Measurements from ENCODE around the gene BCAS4.

The BCAS4 gene

DNA sequence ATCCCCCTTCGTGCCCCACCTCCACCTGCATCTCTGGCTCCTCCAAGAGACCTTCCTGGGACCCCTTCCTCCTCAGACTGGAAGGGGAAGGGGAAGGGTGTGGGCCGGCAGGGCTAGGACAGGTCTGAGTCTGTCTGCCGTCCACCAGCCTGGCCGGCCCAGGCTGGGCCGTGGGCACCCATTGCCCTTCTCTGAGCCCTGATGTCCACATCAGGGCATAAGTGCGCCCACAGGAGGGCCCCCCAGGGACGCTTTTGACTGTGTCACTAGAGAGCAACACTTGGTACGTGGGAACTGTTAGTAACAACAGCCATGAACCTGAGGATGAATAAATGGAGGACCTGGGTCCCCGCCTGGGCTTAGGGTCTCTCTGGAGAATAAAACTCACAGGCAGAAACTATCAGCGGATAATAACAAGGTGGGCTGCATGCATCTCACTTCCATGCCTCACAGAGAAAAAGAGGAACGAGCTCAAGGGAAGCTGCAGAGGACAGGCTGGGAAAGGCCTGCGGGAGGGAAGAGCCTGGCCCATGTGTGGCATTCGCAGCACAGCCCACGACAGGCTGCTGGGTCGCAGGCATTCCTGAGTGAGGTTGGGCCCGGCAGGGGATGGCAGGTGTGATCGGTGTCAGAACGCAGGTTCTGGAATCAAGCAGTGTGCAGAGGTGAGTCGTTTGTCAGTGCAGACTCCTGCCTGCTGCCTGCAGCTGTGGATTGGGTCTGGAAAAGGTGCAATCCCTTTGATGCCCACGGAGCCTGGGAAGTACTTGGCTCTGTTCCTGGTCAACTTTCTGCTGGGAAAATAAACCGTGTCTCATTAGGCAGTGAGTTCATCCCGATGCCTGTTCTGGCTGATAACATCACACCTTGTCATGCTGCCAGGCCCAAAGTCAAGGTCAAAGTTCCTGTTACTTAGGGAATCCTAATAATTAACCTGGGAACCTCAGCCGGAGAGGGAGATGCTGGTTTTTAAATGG lies 60.9 kb downstream of the BCAS4 start:
- DNase-seq (ENCODE audit: low read depth) = no peak

DNA sequence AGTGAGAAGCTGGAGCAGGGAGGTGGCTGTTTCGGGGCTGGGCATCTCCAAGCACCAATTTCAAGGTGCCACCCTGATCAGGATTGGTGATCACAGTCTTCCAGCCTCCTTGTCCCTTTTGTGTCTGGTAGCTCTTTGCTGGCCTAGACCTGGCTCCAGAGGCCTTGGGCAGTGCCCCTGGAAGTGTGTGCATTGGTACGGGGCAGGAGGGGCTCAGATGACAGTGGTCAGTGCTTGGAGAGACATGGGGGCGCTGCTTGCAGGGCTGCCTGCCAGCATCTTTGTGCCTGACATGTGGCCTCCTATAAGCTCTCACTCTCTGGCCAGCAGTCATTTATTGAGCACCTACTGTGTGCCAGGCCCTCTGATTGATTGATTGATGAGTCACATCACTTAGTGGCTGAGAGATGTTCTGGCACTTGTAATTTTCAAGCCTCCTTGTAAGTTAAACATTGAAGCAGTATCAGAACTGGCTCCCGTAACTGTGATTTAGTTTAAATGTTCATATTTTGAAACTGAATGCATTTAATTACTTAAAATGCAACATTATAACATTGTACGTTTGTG lies 61.7 kb downstream of the BCAS4 start:
- DNase-seq (ENCODE audit: low read depth) = no peak

DNA sequence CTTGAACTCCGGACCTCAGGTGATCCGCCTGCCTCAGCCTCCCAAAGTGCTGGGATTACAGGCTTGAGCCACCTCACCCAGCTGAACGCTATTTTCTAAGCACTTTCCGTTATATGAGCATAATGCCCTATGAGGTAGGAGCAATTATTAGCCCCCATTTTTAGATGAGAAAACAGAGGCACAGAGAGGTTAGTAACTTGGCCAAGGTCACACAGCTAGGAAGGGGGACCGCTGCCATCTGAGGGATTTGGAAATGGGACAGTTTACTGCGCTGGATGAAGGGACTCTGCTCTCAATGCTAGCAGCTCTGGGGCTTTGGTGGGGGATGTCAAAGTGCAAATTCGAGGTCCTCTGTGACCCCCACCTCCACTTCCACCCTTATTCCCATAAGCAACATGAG lies 62.5 kb downstream of the BCAS4 start:
- no peak for DNase-seq (ENCODE audit: low read depth)

DNA sequence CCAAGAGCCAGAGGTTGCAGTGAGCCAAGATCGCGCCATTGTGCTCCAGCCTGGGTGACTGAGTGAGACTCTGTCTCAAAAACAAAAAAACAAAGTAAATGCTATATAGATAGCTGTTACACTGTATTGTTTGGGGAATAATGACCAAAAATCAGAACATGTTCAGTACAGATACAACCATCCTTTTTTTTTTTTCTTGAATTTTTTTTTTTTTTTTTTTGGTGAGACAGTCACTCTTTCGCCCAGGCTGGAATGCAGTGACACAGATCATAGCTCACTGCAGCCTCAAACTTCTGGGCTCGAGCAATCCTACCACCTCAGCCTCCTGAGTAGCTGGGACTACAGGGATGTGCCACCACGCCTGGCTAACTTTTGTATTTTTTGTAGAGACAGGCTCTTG lies 63.7 kb downstream of the BCAS4 start:
- DNase-seq (ENCODE audit: low read depth) = no peak

DNA sequence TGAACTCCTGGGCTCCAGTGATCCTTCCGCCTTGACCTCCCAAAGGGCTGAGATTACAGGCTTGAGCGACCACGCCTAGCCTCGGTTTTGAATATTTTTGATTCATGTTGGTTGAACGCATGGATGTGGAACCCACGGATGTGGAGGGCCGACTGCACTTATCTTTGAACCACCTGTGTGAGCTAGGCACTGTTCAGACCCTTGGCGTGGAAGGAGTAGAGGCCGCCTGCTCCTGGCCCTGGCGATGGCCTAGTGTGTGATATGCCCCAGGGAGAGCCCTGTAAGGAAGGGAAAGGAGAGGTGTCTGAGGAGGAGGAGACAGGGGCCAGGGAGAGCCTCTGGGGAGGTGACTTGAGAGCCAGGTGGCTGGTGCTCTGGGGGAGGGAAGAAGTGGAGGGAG lies 64.3 kb downstream of the BCAS4 start:
- no peak for DNase-seq (ENCODE audit: low read depth)

DNA sequence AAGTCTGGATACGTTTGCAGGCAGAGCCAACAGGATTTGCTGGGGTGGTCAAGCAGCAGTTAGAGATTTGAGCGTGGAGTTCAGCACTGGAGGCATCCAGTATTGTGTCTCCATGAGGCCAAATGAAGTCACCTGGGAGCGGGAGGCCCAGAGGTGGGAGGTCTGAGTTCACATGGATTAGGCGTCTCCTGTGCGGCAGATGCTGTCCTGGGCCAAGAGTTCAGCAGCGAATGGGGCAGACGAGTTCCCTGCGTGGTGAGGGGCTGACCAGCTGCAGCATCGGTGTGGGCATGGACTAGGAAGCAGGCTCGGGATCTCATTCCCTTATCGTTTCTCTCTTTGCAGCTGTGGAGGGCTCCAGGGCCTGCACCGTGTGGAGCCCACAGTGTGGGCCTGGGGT lies 66.2 kb downstream of the BCAS4 start:
- DNase-seq (ENCODE audit: low read depth) = no peak

DNA sequence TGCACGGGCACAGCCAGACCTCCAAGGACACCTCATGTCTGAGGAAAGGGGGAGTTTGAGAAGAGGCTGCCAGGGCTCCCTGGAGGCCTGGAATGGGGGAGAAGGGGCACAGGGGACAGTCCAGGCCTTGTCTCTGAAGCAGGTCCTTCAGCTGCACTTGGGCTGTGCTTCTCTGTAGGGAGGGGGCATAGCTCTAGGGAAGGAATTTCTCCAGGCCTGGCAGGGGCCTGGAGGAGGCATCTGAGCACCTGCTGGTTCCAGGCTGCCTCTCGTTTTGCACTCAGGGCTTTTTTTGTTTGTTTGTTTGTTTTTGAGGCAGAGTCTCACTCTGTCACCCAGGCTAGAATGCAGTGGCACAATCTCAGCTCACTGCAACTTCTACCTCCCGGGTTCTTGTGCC lies 67.7 kb downstream of the BCAS4 start:
- no peak for DNase-seq (ENCODE audit: low read depth)

DNA sequence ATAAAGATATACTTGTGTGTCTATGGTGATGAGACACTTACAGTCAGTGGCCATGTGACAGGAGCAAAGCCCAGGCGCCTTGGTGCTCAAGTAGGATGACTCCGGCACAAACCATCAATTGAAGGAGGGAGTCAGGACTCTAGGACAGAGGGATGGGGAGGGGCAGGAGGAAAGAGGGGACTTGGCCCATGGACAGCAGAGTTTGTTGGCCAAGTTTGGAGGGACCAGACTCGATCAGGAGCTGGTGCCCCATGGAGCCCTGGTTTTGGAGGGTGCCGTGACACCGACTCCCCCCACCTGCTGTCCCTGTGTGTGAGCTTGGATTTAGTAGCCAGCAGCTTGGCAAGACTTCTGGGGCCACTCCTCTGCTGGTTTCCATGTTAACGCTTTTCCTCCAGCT lies 70.3 kb downstream of the BCAS4 start:
- DNase-seq (ENCODE audit: low read depth) = no peak

DNA sequence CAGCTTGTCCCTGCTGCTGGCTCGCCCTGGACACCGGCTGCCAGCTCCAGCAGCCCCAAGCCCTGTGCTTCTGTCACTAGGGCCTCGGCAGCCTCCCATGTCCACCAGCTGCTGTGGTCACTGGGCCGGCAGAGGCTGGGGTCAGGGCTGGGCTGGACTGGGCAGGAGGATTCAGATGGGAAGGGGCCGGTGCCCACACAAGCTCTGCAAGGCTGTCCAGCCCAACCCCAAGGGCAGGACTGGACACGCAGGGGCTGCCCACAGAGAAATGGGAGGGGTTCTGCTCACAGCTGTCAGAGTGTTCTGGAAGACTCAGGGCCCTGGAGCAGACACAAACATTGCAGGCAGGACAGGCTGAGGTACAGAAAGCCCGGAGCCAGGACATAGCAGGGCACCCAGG lies 70.7 kb downstream of the BCAS4 start:
- DNase-seq (ENCODE audit: low read depth) = no peak

DNA sequence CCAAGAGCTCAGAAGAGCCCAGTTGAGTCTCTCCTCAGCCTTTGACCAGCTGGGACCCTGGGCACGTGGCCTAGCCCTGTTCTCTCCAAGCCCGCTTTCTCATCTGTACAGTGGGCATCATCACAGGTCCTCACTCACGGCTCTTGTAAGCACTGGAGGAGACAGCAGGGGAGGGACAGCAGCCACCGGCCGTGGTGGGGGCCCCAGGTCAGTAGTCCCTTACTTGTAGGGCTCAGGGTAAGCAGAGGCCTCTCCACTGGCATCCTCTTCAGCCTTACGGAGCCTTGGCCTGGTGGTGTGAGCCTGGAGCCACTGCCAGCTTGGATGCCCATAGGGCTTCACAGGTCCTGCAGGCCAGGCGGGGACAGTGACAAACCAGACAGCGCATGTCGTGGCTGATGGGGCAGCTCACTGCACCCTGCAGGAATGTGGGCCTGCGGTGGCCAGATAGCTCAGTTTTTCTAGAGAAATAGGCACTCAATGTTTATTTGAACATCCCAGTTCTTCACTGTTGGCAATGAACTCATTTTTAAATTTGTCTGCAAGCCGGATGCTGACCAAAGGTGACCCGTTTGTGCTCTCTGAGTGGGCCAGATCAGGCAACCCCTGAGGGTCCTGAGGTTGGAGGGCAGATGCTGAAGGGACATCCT lies 71.3 kb downstream of the BCAS4 start:
- no peak for DNase-seq (ENCODE audit: low read depth)

DNA sequence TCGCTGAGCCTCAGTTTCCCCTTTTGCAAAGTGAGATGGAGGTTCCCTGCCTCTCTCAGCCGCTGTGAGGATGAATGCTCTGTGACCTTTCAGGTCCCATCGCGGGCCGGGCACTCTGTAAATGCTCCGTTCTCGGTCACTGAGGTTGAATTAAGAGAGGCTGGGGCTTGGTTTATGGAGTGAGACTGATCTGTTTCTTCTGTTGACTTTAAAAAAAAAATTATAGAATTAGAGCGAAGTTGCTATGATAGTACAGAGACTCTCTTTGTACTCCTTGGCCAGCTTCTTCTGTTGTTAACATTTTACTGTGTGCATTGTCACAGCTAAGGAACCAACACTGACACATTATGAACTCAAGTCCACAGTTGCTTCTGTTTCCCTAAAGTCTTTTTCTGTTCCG lies 72.0 kb downstream of the BCAS4 start:
- DNase-seq (ENCODE audit: low read depth) = no peak

DNA sequence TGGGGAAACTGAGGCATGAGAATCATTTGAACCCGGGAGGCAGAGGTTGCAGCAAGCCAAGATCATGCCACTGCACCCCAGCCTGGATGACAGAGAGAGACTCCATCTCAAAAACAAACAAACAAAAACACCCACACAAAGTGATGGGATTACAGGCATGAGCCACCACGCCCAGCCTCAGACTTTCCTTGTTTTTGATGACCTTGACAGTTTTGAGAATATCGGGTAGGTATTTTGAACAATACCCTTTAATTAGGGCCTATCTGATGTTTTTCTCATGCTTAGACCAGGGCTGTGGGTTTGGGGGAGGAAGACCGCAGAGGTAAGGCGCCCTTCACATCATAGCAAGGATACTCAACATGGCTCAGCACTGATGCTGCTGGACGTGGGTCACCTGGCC lies 72.9 kb downstream of the BCAS4 start:
- no peak for DNase-seq (ENCODE audit: low read depth)

DNA sequence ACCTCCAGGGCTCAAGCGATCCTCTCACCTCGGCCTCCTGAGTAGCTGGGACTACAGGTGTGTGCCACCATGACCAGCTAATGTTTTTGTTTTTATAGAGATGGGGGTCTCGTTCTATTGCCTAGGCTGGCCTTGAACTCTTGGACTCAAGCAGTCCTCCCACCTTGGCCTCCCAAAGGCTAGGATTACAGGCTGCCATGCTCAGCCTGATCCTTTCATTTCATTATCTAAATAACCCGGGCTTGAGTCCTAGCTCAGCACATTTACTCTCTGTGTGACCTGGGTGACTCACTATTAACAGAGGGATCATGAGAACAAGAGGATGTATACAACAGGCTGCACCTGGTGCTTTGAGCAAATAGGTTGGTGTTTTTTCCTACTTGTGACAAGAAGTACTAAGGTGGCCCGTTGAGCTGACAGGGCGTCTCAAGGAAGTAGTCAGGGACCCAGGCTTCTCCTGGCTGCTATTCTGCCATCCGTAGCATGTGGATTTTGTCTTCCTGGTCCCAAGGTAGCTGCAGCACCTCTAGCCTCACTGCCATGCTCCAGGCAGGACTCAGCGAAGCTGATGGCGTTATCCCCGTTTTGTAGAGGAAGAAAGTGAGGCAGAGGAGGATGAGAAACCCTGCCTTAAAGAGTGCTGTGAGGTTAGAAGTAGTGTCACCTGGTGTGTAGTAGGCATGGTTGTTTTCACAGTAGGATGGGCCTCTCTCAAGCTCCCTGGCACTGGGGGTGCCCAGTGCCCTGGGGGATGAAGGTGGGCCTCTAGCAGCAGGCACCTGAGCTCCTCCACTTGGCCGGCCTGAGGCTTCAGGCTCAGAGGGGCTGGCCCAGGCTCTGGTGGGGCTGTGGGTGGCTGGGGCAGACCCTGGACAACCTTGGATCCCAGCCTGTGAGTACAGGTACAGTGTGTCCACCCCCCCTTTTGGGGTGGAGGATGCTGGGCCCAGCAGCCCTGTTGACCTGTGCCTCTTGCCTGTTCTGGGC lies 73.9 kb downstream of the BCAS4 start:
- no peak for DNase-seq (ENCODE audit: low read depth)

DNA sequence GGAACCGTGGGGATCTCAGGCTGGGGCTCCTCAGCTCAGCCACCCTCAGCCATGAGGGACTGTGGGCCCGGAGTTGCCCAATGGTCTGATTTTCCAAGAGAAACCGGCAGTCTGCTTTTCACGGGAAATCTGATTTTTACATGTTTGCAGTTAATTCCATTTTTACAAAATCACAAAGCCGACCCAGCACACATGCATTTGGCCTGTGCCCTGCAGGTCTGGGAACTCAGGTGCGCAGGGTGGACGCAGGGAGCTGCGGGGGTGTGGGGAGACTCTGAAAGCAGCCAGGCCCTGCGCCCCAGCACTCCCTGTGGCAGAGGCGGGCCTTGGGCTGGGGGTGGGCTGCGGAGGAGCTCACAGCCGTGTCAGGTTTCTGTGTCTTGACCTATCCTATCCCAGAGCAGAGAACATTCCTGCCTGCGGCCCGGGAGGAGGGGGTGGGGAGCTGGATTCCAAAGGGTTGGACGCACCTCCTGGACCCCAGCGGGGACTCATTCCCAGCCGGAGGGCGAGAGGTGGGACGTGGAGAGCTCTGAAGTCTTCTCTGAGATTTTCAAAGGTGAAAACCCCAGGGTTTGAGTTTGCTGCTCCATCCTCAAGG lies 75.8 kb downstream of the BCAS4 start:
- DNase-seq (ENCODE audit: low read depth) = no peak

DNA sequence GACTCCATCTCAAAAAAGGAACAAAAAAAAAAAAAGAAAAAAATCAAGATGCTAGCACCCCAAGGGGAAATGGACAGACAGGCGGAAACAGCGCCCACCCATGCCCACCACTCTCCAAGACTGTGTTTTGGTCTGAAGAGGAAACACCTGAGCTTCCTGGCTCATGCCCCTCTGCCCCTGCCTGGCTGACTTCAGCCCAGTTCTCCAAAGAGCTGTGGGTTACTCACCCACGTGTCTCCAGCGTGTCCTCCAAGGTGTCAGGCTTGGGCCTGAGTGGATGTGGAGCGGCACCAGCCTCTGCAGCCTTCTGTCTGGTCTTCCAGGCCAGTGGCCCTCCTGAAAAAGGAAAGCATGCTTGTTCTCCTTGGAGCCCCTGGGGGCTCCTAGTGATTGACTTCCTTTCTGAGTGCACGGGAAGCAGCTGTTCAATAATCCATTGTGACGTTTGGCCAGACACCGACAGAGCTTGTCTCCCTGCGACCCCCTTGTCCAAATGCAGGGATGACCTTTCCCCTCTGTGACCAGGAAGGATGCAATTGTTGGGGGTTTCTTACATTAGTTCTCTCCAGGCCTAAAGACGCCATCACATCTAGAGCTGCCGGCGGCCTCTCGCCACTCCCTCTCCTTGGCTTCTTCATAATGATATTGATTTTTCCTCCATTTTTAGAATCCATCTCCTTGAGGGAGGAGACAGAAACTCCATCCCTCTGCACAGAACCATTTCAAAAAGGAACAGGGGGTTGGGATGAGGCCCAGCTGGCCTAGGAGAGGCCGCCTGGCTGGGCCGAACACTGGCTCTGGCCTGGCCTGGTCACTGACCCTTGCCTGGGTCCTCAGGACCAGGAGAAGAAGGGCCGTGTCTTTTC lies 77.9 kb downstream of the BCAS4 start:
- DNase-seq (ENCODE audit: low read depth) = no peak

DNA sequence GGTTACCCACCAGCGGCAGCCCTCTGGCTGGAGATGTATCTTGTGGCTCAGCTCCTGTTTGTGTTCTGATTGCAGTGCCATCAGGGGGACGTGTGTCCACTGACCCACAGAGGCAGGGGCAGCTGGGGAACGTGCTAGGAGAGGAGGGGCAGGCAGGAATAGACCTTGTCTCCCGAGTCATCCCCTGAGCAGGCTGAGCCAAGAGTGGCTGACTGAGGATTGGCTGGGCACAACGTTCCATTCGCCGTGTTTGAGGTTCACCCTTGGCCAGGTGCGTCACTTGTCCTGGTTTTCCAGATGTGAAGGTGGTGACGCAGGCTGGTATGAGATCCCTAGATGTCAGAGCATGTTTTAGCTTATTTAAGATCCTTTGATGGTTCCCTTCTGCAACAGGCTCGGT lies 78.7 kb downstream of the BCAS4 start:
- no peak for DNase-seq (ENCODE audit: low read depth)

DNA sequence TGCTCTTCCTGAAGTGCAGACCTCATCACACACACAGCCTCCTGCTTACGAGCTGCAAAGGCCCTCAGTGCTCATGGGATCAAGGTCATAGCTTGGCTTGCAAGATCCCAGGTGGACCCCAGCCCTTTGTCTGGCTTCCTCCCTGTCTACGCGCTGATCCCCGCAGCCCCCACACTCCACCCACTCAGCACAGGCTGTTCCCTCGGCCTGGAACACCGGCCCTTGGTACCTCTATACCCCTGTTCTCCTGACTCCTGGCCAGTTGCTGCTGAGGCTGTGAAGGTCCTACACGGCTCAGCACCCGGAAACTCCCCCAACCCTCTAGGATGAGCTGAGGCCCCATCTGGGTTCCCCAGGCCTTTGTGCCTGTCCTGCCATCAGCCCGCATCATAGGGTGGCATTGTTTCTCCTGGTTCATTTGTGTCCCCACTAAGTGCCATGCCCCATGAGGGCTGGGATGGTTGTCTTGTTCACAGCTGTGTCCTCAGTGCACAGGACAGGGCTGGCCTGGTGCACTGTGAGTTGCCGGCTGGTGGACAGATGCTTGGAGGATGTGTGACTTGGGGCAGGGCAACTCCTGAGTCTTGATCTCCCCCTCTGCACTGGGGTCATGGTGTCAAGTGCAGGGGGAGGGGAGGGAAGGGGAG lies 79.4 kb downstream of the BCAS4 start:
- no peak for DNase-seq (ENCODE audit: low read depth)

DNA sequence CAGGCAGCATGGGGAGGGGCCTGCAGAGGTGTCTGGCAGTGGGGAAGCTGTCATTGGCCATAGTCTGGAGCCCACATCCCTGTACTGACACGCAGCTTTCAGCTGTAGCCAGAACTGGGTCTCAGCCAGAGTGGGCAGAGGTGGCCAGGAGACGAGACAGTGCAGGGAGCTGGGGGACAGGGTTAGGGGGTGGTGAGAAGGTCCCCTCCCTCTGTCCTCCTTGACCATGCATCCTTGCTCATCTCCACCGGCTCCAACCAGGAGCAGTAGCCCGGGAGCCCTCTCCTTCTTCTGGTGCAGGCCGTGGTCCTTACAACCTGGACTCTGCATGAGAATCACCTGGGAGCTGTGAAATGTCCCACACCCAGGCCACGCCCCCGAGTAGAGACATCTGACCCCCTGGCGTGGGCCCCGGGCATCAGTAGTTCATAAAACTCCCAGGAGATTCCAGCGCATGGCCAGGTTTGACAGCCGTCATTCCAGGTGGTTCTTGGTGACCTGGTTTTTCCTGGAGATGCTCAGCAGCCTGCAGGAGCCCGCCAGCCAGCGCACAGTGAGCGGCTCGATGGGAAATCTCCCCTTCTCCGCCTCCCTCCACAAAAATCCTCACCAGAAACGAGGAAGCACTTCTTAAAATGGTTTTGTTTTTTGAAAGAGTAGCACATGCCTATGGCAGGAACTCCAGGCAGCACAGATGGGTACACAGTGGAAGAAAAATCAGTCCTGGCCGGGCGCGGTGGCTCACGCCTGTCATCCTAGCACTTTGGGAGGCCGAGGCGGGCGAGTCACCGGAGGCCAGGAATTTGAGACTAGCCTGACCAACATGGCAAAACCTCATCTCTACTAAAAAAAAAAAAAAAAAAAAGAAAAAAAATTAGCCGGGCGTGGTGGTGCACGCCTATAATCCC lies 80.2 kb downstream of the BCAS4 start:
- no peak for DNase-seq (ENCODE audit: low read depth)

DNA sequence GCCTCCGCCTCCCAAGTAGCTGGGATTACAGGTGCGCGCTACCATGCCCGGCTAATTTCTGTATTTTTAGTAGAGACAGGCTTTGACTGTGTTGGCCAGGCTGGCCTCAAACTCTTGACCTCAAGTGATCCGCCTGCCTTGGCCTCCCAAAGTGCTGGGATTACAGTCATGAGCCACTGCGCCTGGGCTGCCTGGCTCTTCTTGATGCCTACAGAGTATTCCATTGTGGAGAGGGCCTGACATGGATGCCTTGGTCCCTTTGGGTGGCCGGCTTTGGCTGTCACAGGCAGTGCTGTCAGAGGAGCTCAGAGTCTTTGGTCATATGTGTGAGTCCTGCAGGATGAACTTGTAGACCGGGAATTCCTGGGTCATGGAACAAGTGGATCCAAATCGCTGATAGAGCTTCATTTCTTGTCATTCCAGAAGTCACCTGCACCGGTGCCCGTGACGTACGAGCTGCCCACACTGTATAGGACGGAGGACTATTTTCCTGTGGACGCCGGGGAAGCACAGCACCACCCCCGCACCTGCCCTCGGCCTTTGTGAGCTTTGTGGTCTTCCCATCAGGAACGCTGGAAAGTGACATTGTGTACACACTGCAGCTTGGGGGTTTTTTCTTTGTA lies 81.3 kb downstream of the BCAS4 start:
- DNase-seq (ENCODE audit: low read depth) = no peak

Measured in activated T-cell treated with anti-CD3 and anti-CD28 coated beads for 48 hours (primary cell).